GM12892 (cell line): ENCODE measurements around the gene OCA2.
"Not testable (repeated sequence)": the region's sequence is repeated elsewhere in the genome, so short reads cannot be mapped to it uniquely, and the experiment has no call there.

ENCODE experiments used
- POLR2A ChIP-seq: IDR thresholded peaks from 2 replicates; pipeline ENCODE4 v1.6.1; 2011; ENCODE audit warnings: low read depth, low read length, control low read depth
- POLR2AphosphoS5 ChIP-seq: IDR thresholded peaks from 2 replicates; pipeline ENCODE4 v1.6.1; 2011; ENCODE audit warnings: low read depth, low read length, control low read depth

DNA sequence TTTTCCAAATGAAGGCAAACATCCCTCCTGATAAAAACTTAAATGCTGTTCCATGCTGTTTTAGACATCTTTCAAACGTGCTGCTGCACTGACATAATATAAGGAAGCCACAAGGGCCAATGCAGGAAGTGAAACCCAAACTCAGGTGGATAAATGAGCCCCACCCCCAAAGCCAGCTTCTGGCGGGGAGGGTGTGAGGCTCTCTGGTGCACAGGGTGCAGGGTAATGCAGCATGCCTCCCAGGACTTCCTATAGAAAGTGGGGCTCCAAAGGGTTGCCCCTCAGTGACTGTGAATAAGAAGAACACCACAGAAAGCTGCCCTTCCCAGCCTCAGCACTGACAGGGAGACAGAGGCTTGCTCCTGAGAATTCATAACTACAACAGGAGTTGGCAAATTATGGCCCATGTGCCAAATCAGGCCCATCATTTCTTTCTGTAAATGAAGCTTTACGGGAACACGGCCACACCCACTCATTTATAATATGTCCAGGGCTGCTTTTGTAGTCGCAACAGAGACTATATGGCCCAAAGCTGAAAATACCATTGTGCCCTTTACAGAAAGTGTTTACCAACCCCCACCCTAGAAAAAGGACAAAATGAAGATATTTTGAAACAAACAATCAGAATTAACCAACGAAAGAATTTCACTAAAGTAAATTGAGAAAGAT is 37.3 kb upstream of the OCA2 start:
- TF ChIP-seq POLR2A, POLR2AphosphoS5: not testable (repeated sequence)
